Activated T-helper 9 cell treated with anti-CD3 and anti-CD28 coated beads, Interleukin-2, amount 50 U/mL, for 16 hours (primary cell): Measurements from ENCODE around the gene SLC9A2.
A peak's percentile ranks its signal among the peaks of the same experiment; 100 is the strongest.

Source experiments
- DNase-seq: peaks from one replicate; pipeline ENCODE4 v3.0.0-alpha.2; 2020; ENCODE audit warnings: low read depth

The SLC9A2 gene

GRCh38 chr2:102726128-102727087, 107.1 kb downstream of the SLC9A2 start:
- no peak for DNase-seq

GRCh38 chr2:102735416-102736109, 116.2 kb downstream of the SLC9A2 start:
- no peak for DNase-seq

- DNase-seq: no peak
Measured at GRCh38 chr2:102736110-102736409, 116.7 kb downstream of the SLC9A2 start.

- peak; percentile 82 for DNase-seq
Measured at GRCh38 chr2:102736410-102737409, 117.4 kb downstream of the SLC9A2 start.

- DNase-seq: no peak
Measured at GRCh38 chr2:102737431-102737830, 118.1 kb downstream of the SLC9A2 start.

GRCh38 chr2:102743259-102743658, 123.9 kb downstream of the SLC9A2 start:
- no peak for DNase-seq

GRCh38 chr2:102748107-102748506, 128.8 kb downstream of the SLC9A2 start:
- DNase-seq: no peak

GRCh38 chr2:102749938-102750337, 130.6 kb downstream of the SLC9A2 start:
- DNase-seq: no peak

GRCh38 chr2:102753563-102754159, 134.3 kb downstream of the SLC9A2 start:
- no peak for DNase-seq

GRCh38 chr2:102754456-102755145, 135.2 kb downstream of the SLC9A2 start:
- no peak for DNase-seq

GRCh38 chr2:102755284-102755683, 135.9 kb downstream of the SLC9A2 start:
- DNase-seq: no peak

- DNase-seq: no peak
Measured at GRCh38 chr2:102758439-102758838, 139.1 kb downstream of the SLC9A2 start.
